Breast epithelium (tissue), 4 donors: ENCODE data around the gene RNH1. TPM values are rescaled to one million over a fixed set of nuclear protein-coding genes. Genes with fewer than 3 reads are reported as not detected.

Experiments used
- DNase-seq, 2 donors: peaks; one replicate each; pipeline ENCODE4 v3.0.0-alpha.2; 2019; ENCODE audit warnings: low spot score in 2 of 2
- H3K27ac ChIP-seq, 2 donors: fragments of 200-600 bp; sonication (generic) in 1 of 2; one replicate each; pipeline ENCODE4 v1.5.1; 2016 to 2019; ENCODE audit warnings: mild to moderate bottlenecking in 1 of 2
- H3K27me3 ChIP-seq, 2 donors: fragments of 200-600 bp; sonication (generic) in 1 of 2; one replicate each; pipeline versions ENCODE4 v1.5.1 to v1.6.0; 2017 to 2019; ENCODE audit warnings: control low read depth in 1 of 2, mild to moderate bottlenecking in 1 of 2
- H3K36me3 ChIP-seq: fragments of 200-600 bp; one replicate; pipeline ENCODE4 v1.5.1; 2019
- H3K4me1 ChIP-seq, 2 donors: fragments of 200-600 bp; sonication (generic); one replicate each; pipeline ENCODE4 v1.5.1; 2016 to 2019; ENCODE audit warnings: control low read depth in 1 of 2
- H3K4me3 ChIP-seq, 3 donors: fragments of 200-600 bp; sonication (generic); 1 replicate in 2 of 3; 2 replicates in 1 of 3; pipeline ENCODE4 v1.5.1; 2016 to 2019; ENCODE audit warnings: mild to moderate bottlenecking in 3 of 3, moderate library complexity in 2 of 3
- H3K9me3 ChIP-seq, 2 donors: fragments of 200-600 bp; sonication (generic) in 1 of 2; one replicate each; pipeline ENCODE4 v1.5.1; 2016 to 2019; ENCODE audit warnings: control low read depth in 1 of 2
- POLR2A ChIP-seq: fragments of 450-650 bp; IDR thresholded peaks from one replicate; pipeline ENCODE4 v1.6.1; 2016; ENCODE audit warnings: antibody characterized with exemption, mild to moderate bottlenecking, moderate library complexity
- POLR2AphosphoS5 ChIP-seq, 3 donors: sonication (generic); formaldehyde crosslinking; IDR thresholded peaks; one replicate each; pipeline ENCODE4 v1.6.1; 2017; ENCODE audit warnings: antibody characterized with exemption in 3 of 3
- intact Hi-C: fragments of 100-400 bp; cut with DNase I; formaldehyde crosslinking; loops from one replicate; pipeline ENCODE4 v1.15.1; 2023; ENCODE audit warnings: low total_unique reads
- total RNA-seq, 3 donors: library from RNA; depleted of rRNA; stranded (reverse); fragments of >200 nt; gene quantifications; one replicate each; pipeline ENCODE4 v1.1.0, GENCODE V29; 2016
- TF ChIP-seq, protein P1 (sequence below), 3 donors: fragments of 450-650 bp; IDR thresholded peaks; one replicate each; pipeline ENCODE4 v1.5.1; 2016 to 2017; ENCODE audit warnings: antibody characterized with exemption in 3 of 3, mild to moderate bottlenecking in 3 of 3, moderate library complexity in 3 of 3

The RNH1 gene
- total RNA-seq, 3 donors from 2014 or later = 139 to 249 (median 209) TPM

DNA sequence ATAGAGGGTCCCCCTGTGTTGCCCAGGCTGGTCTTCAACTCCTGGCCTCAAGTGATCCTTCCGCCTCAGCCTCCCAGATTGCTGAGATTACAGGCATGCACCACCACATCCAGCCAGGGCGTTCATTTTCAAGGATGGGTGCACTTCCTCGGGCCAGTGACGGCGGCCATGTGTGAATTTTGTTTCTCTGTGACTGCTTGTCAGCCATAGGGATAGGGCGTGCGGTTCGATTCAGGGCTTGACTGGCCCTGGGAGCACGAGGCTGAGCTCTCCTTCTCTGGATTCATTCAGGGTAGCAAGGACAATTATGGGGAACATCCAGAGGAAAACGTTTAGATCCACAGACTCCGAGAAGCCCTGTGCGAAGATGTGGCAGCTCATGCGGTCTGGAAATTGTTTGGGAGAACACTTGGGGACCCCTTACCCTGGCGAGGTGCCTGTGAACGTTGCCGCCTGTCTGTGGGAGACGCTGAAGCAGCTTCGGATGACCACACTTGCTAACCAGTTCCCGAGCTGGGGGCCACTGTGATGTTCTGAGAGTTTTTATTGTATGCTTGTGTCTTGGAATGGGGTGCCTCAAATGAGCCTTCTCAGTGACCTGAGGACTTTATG, 54.0 kb downstream of the RNH1 start:
- H3K9me3 ChIP-seq = no peaks in the 10 kb centered on the region
- H3K27me3 ChIP-seq = no peaks in the 10 kb centered on the region
- H3K27ac ChIP-seq = no peak overlapping the region
- TF ChIP-seq POLR2AphosphoS5 (IDR thresholded peaks at IDR 0.05) (no peak), POLR2A (no peak)
- TF ChIP-seq, protein P1, sequence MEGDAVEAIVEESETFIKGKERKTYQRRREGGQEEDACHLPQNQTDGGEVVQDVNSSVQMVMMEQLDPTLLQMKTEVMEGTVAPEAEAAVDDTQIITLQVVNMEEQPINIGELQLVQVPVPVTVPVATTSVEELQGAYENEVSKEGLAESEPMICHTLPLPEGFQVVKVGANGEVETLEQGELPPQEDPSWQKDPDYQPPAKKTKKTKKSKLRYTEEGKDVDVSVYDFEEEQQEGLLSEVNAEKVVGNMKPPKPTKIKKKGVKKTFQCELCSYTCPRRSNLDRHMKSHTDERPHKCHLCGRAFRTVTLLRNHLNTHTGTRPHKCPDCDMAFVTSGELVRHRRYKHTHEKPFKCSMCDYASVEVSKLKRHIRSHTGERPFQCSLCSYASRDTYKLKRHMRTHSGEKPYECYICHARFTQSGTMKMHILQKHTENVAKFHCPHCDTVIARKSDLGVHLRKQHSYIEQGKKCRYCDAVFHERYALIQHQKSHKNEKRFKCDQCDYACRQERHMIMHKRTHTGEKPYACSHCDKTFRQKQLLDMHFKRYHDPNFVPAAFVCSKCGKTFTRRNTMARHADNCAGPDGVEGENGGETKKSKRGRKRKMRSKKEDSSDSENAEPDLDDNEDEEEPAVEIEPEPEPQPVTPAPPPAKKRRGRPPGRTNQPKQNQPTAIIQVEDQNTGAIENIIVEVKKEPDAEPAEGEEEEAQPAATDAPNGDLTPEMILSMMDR (IDR thresholded peaks at IDR 0.05) = no peak
- intact Hi-C loops = loop anchor here (10.0 kb wide), 1 partner anchor 148 kb away; the partner anchor contains the start of gene IFITM2
- H3K4me3 ChIP-seq = no peak overlapping the region
- H3K36me3 ChIP-seq = no peaks in the 10 kb centered on the region
- DNase-seq = no peak
- peaks cover 0 to 4% of the 10 kb centered on the region in 2 donors for H3K4me1 ChIP-seq

DNA sequence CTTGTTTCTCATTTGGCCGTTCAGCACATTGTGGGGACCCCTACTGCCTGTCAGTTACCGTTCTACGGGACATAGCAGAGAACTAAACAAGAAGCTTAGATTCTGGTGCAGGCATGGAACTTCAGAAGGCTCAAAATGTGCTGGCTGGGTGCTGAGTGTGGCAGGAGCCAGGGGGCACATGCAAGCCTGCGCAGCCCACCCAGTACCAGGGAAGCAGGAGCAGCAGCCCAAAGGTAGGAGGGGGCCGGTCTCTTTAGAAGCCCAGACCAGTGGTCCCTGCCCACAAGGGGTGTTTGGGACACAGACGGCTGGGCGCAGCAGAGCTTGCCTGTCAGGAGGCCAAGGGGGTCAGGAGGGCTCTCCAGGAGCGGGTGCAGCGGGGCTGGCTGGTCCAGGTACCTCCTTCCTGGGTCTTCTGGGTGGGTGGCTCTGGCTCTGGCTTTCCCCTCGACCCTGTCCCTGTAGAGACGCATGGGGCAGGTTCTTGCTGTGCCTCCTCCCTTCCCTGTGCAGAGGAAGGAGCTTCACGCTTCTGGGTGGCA, 54.8 kb downstream of the RNH1 start:
- Histone ChIP-seq H3K36me3 (no peaks in the 10 kb centered on the region), H3K4me1 (peaks cover 0 to 4% of the 10 kb centered on the region in 2 donors), H3K4me3 (no peak overlapping the region), H3K9me3 (no peaks in the 10 kb centered on the region), H3K27ac (no peak overlapping the region), H3K27me3 (no peaks in the 10 kb centered on the region)
- no peak for DNase-seq
- TF ChIP-seq POLR2A (no peak), POLR2AphosphoS5 (IDR thresholded peaks at IDR 0.05) (no peak)
- TF ChIP-seq, protein P1 (IDR thresholded peaks at IDR 0.05) = no peak
- intact Hi-C loops = loop anchor here (10.0 kb wide), 1 partner anchor 147 kb away; the partner anchor contains the start of gene IFITM2

DNA sequence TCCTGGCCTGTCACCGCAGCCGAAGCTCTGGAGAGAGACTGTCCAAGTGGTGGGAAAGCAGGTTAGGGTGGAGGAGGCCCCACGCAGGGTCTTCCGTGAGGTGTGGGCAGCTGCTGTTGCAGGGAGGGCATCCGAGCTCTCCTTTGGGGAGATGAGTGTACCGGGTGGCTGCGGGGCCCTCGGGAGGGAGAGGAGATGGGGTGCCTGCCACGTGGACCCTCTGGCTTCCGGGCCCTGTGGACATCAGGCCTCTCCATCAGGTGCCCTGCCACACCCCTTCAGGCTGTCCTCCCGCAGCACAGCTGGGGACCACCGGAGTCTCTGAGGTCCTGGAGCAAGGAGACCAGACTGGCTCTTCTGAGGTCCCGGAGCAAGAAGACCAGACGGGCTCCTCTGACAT, 55.3 kb downstream of the RNH1 start:
- no peak for DNase-seq
- Histone ChIP-seq H3K27me3 (no peaks in the 10 kb centered on the region), H3K27ac (peak overlapping the region in 1 of 2 donors; percentile 93), H3K36me3 (no peaks in the 10 kb centered on the region), H3K4me3 (peak overlapping the region in 2 of 3 donors; percentile 89 to 95), H3K4me1 (peaks cover 0 to 4% of the 10 kb centered on the region in 2 donors), H3K9me3 (no peaks in the 10 kb centered on the region)
- no peak for TF ChIP-seq POLR2A
- no peak for TF ChIP-seq POLR2AphosphoS5 (IDR thresholded peaks at IDR 0.05)
- TF ChIP-seq, protein P1 (IDR thresholded peaks at IDR 0.05) = no peak
- intact Hi-C loops = loop anchor here (10.0 kb wide), 1 partner anchor 147 kb away; the partner anchor contains the start of gene IFITM2

DNA sequence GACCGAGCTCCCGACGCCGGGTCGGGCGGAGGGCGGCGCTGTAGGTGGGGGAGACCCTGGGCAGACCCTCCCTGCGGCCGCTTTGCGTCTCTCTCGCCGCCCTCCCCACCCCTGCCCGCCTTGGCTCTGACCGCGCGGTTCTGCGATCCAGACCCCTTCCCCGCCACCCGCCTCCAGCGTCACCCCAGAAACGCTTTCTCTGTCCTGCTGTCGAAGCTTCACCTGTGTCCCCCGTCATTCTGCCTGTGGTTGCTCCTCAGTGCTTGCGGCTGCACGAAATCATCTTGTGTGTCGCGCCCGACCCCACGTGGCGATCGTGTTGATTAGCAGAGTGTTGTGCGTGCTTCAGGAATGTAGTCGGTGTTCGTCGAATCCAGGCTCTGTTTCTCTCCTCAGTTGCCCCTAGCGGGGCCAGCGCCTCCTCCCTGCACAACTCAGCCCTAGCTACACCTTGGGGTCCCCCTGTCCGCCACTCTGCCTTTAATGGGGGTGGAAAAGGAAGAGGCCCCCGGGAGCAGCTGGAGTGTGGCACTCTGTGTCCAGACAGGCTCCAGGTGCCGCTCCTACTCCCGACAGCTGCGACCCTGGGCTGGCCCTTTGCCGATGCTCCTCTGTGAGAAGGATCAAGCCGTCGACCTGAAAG, 56.1 kb downstream of the RNH1 start:
- intact Hi-C loops = loop anchor here (10.0 kb wide), 1 partner anchor 146 kb away; the partner anchor contains the start of gene IFITM2
- peaks cover 0 to 4% of the 10 kb centered on the region in 2 donors for H3K4me1 ChIP-seq
- no peaks in the 10 kb centered on the region for H3K27me3 ChIP-seq
- H3K27ac ChIP-seq = peak overlapping the region; percentile 89 to 93
- TF ChIP-seq, protein P1 (IDR thresholded peaks at IDR 0.05) = peak in 2 of 3 donors; percentile 11 to 30
- TF ChIP-seq POLR2AphosphoS5 (IDR thresholded peaks at IDR 0.05) = peak in 2 of 3 donors; percentile 20 to 23
- no peak for TF ChIP-seq POLR2A
- peak overlapping the region; percentile 89 to 96 (median 95) for H3K4me3 ChIP-seq
- H3K9me3 ChIP-seq = no peaks in the 10 kb centered on the region
- DNase-seq = peak; percentile 68 to 72
- no peaks in the 10 kb centered on the region for H3K36me3 ChIP-seq
